OCI-LY7 (cell line): ENCODE data around the gene SCFD2. TPM values are rescaled to one million over a fixed set of nuclear protein-coding genes. Genes with fewer than 3 reads are reported as not detected.

Experiments used
- BruUV-seq: library from RNA; stranded (reverse); fragments of 400-500 nt; replicated peaks from 2 replicates; lab custom pipeline; 2021; lab: Mats Ljungman, UMichigan
- CTCF ChIA-PET: fragments of 300-600 bp; sonication (Branson Sonifier 250); formaldehyde crosslinking; loops from one replicate; lab custom pipeline; 2022; ENCODE audit warnings: antibody characterized with exemption; ENCODE audit not compliant: unreplicated experiment; lab: Charles Lee
- POLR2A ChIA-PET: fragments of 300-600 bp; sonication (Branson Sonifier 250); formaldehyde crosslinking; loops from one replicate; lab custom pipeline; 2022; ENCODE audit warnings: antibody characterized with exemption; lab: Charles Lee
- DNase-seq: peaks from one replicate; pipeline ENCODE4 v3.0.0-alpha.2; 2015; ENCODE audit warnings: low spot score
- H2AFZ ChIP-seq: fragments of 200-600 bp; sonication (generic), shearing (Covaris generic); 2 replicates; pipeline ENCODE4 v1.6.1; 2014; ENCODE audit warnings: mild to moderate bottlenecking, antibody characterized with exemption, low read length, moderate library complexity
- H3K27ac ChIP-seq: fragments of 200-600 bp; sonication (generic); 2 replicates; pipeline ENCODE4 v1.5.1; 2014; ENCODE audit warnings: mixed run types, low read depth, mild to moderate bottlenecking, moderate library complexity, low read length, inconsistent platforms; ENCODE audit not compliant: poor library complexity, severe bottlenecking
- H3K36me3 ChIP-seq: fragments of 200-600 bp; sonication (generic); 2 replicates; pipeline ENCODE4 v1.6.1; 2014; ENCODE audit warnings: mild to moderate bottlenecking, antibody characterized with exemption, low read length, moderate library complexity, mixed read lengths; ENCODE audit not compliant: insufficient read depth
- H3K4me1 ChIP-seq: fragments of 200-600 bp; sonication (generic); 2 replicates; pipeline ENCODE4 v1.5.1; 2014; ENCODE audit warnings: mild to moderate bottlenecking, low read length; ENCODE audit not compliant: insufficient read depth, poor library complexity, severe bottlenecking
- H3K4me2 ChIP-seq: fragments of 200-600 bp; sonication (generic); 2 replicates; pipeline ENCODE4 v1.6.1; 2014; ENCODE audit warnings: mild to moderate bottlenecking, low read length
- H3K4me3 ChIP-seq: fragments of 200-600 bp; sonication (generic); 2 replicates; pipeline ENCODE4 v1.5.1; 2014; ENCODE audit warnings: mild to moderate bottlenecking, low read depth, low read length; ENCODE audit not compliant: poor library complexity, severe bottlenecking
- H3K79me2 ChIP-seq: fragments of 200-600 bp; sonication (generic); 2 replicates; pipeline ENCODE4 v1.6.1; 2016; ENCODE audit warnings: low read depth, mild to moderate bottlenecking, low read length, moderate library complexity, mixed read lengths; ENCODE audit not compliant: insufficient read depth
- H3K9me2 ChIP-seq: fragments of 200-600 bp; sonication (generic); 2 replicates; pipeline ENCODE4 v1.6.1; 2016; ENCODE audit warnings: mild to moderate bottlenecking, low read length, mixed read lengths; ENCODE audit not compliant: insufficient read depth
- H3K9me3 ChIP-seq: fragments of 200-600 bp; sonication (generic); 2 replicates; pipeline ENCODE4 v1.6.1; 2014; ENCODE audit warnings: mild to moderate bottlenecking, mixed run types, low read length, mixed read lengths
- H4K20me1 ChIP-seq: fragments of 200-600 bp; sonication (generic); 2 replicates; pipeline ENCODE4 v1.6.1; 2014; ENCODE audit warnings: mild to moderate bottlenecking, antibody characterized with exemption, low read length, moderate library complexity, mixed read lengths; ENCODE audit not compliant: insufficient read depth
- CTCF ChIP-seq: fragments of 200-600 bp; sonication (generic); conservative IDR thresholded peaks from 2 replicates; pipeline ENCODE4 v1.5.1; 2014; ENCODE audit warnings: mild to moderate bottlenecking, antibody characterized with exemption, low read length, moderate library complexity, mixed read lengths
- EZH2phosphoT487 ChIP-seq: fragments of 200-600 bp; sonication (generic); IDR thresholded peaks from 2 replicates; pipeline ENCODE4 v1.6.1; 2018; ENCODE audit warnings: low read depth, borderline replicate concordance, mild to moderate bottlenecking, mixed run types, antibody characterized with exemption, low read length, moderate library complexity, mixed read lengths
- intact Hi-C: fragments of 100-400 bp; cut with micrococcal nuclease; formaldehyde crosslinking; loops from one replicate; pipeline ENCODE4 v1.10.0; 2022; ENCODE audit not compliant: unreplicated experiment
- total RNA-seq, 2 experiments: library from RNA; depleted of rRNA in 1 of 2; stranded (reverse); fragments of >200 nt in 1 of 2; shearing (Covaris generic) in 1 of 2; gene quantifications; 2 replicates each; pipeline ENCODE4 v1.2.3, GENCODE V29; 2014 to 2022

Gene SCFD2
- total RNA-seq, 2 experiments from 2014 or later, result 27.2 to 52.0 TPM

DNA sequence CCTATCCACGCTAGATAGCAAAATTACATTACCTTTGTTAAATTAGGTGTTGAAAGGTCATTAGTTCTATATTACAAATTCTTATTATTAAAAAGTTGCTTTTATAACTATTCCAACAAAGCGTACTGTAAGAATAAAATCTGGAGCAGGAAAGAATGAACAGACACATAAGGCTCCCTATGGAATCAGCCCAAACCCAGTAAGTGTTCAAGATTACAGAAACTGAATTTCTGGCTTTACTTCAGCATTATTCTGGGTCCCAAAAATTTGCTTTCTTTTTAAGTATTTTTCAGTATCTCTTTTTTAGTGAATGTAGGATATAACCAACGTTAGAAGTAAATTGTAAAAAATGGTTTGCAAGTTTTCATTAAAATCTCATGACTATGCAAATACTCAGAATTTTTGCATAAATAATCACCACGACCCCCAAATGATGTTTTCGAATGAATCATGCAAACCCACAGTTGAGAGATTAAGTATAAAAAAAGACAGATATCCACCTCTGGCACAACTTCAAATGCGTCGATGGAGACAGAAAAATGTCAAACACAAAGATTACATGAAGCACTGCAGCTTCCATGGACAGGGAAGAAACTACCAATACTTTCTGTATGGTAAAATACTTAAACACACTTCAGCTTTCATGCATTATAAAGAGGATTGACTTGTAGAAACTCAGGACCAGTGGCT is 265.2 kb downstream of the SCFD2 start:
- BruUV-seq, result no TSS peak
- Histone ChIP-seq H3K4me2 (no peak overlapping the region), H3K79me2 (no peaks in the 10 kb centered on the region), H3K27ac (no peak overlapping the region), H3K4me1 (no peaks in the 10 kb centered on the region), H4K20me1 (no peaks in the 10 kb centered on the region), H2AFZ (no peak overlapping the region), H3K36me3 (no peaks in the 10 kb centered on the region), H3K9me3 (no peaks in the 10 kb centered on the region), H3K9me2 (no peaks in the 10 kb centered on the region), H3K4me3 (no peak overlapping the region)
- intact Hi-C loops, result no loop called here
- ChIA-PET POLR2A (no interaction called here), CTCF (no interaction called here)
- DNase-seq, result no peak
- TF ChIP-seq CTCF, result no peak
- no peak for TF ChIP-seq EZH2phosphoT487

- ChIA-PET POLR2A (no interaction called here), CTCF (no interaction called here)
- no peaks in the 10 kb centered on the region for H3K9me2 ChIP-seq
- H3K4me2 ChIP-seq, result no peak overlapping the region
- H3K4me1 ChIP-seq, result no peaks in the 10 kb centered on the region
- intact Hi-C loops, result no loop called here
- TF ChIP-seq EZH2phosphoT487 (no peak), CTCF (no peak)
- no peaks in the 10 kb centered on the region for H3K9me3 ChIP-seq
- DNase-seq, result no peak
- no peak overlapping the region for H3K4me3 ChIP-seq
- H3K36me3 ChIP-seq, result no peaks in the 10 kb centered on the region
- no peaks in the 10 kb centered on the region for H4K20me1 ChIP-seq
- no peak overlapping the region for H3K27ac ChIP-seq
- BruUV-seq, result no TSS peak
- no peaks in the 10 kb centered on the region for H3K79me2 ChIP-seq
- no peak overlapping the region for H2AFZ ChIP-seq
These were observed 267.2 kb downstream of the SCFD2 start for GRCh38 chr4:53098681-53099121.

DNA sequence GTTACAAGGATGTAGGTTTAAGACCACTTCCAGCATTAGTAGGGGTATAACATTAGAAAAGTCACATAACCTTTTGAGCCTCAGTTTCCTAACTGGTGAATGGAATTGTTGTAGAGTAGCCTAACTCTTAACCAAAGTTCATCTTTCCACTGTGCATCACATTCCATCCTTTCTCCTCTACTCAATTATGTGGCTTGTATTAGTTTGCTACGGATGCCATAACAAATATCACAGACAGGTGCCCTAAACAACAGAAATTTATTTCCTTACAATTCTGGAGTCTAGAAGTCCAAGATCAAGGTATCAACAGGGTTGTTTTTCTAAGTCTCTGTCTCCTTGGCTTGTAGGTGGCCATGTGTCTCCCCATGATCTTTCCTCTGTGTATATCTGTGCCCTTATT is 271.8 kb downstream of the SCFD2 start:
- H3K79me2 ChIP-seq, result no peaks in the 10 kb centered on the region
- H3K4me1 ChIP-seq, result no peaks in the 10 kb centered on the region
- H3K9me3 ChIP-seq, result no peaks in the 10 kb centered on the region
- no peak overlapping the region for H3K4me3 ChIP-seq
- no TSS peak for BruUV-seq
- POLR2A ChIA-PET, result interaction anchor here (0.6 kb wide), 1 partner anchor 108 kb away, joined by 4 read pairs; no protein-coding TSS in a partner anchor
- H4K20me1 ChIP-seq, result no peaks in the 10 kb centered on the region
- intact Hi-C loops, result no loop called here
- H3K27ac ChIP-seq, result no peak overlapping the region
- H3K9me2 ChIP-seq, result no peaks in the 10 kb centered on the region
- CTCF ChIA-PET, result no interaction called here
- H3K4me2 ChIP-seq, result no peak overlapping the region
- H3K36me3 ChIP-seq, result no peaks in the 10 kb centered on the region
- no peak for DNase-seq
- no peak for TF ChIP-seq CTCF
- no peak for TF ChIP-seq EZH2phosphoT487
- H2AFZ ChIP-seq, result no peak overlapping the region
